ENCODE data around the gene MCTP2.

MCTP2 gene

GRCh38 chr15:94411285-94411684 lies 179.9 kb downstream of the MCTP2 start:
- DNase-seq: no peak

- no peak for DNase-seq
Measured at GRCh38 chr15:94411846-94412245, 180.5 kb downstream of the MCTP2 start.

DNA sequence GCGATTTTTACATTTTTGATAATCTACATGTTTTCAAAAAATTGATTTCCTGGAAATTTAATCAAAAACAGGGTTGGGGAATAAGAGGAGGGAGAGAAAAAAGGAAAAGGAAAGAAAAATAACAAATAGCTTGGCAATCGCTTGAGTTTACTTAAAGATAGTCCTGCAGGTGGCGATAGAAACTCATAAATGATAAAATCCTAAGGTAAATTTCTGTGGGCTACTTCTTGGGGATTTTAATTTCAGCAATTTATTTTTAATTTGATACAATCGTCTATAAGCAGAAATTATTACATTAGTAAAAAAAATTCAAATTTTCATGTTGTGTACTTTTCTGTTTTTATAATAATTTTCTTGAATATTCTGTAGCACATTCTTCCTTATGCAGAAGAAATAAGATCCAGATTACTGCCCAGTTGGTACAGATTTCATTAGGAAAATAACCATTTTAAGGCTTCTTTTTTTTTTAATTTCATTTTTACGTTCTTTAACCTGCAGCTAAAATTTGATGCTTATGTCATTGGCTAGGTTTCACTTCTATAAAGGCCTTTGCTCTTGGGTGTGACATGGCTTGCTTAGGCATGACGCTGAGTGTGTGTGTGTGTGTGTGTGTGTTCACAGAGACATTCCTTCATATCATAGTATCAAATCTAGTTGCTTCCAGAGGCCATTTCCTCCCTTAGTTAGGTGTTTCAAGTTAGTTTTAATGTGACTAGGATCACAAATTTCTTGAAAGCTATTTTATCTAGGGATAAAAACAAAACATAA lies 181.8 kb downstream of the MCTP2 start:
- no peak for DNase-seq

DNA sequence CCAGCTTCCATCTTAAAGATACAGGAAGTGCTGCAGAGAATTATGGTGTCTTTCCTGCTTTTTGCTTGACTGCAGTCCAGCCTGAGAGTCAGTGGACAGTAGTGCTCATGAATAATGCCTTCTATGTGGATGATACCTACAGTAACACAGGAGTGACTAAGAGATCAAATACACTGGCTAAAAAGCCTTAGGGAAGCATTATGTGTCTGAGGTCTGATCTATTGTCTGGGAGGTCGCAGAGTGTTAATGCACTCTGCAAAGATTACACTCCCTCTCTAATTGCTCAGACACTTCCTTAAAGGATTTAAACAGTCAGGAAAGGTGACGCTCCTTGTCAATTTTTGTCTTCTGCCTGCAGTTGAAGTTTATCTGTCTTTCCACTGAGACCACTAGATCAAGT lies 183.6 kb downstream of the MCTP2 start:
- DNase-seq: no peak

- no peak for DNase-seq
Measured at GRCh38 chr15:94416267-94416666, 184.9 kb downstream of the MCTP2 start.

DNA sequence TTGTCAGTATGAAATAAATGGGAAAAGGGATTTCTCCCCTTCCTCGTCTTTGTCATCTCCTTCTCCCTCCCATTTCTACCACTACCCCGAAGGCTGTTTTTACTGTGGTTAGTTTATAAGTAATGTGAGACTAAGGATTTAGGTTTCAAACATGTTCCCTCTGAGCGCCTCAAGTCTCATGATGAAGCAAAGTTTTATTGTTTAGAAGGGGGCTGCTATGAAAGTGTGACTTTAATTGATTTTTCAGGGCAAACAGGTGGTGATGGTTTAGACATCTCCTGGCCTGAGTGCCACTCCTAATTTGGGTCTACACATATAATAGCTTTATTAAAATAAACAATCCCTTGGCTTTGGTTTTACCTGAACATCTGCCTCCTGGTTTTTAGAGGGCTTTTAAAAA lies 185.5 kb downstream of the MCTP2 start:
- no peak for DNase-seq

GRCh38 chr15:94417501-94418293 lies 186.3 kb downstream of the MCTP2 start:
- DNase-seq: no peak

GRCh38 chr15:94421706-94422105 lies 190.3 kb downstream of the MCTP2 start:
- DNase-seq: no peak

DNA sequence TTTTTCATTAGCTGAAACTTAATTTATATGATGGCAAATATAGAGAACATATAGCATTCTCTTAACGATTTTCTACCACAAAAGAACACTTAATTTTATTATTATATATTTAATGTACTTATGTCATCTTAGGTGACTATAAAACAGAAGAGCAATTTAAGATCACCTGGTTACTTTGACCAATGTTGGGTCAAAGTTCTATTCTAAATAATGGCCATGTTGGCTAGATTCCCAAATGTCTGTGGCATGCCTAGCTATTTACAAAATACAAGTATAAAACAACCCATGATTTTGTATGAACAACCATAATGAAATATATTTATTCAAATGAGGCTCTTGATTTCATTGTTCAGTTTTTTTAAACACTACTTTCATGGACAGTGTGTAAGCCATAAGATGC lies 200.9 kb downstream of the MCTP2 start:
- no peak for DNase-seq

DNA sequence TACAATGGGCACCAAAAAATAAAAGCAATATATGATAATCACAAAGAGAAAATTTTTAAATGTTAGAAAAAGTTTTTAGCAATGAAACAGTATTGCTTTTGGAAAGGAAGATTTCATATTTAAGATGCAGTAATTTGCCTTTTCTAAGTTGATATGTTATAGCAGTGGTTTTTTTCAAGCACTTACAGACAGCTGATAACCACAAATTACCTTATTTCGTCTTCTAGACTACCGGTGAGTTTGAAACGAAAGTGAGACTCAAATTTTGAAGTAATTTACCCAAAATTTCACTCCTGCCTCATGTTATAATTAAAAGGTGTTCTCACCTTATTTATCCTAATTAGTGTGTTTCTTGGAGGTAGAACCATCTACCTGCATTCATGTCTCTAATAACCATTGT lies 207.8 kb downstream of the MCTP2 start:
- DNase-seq: no peak

DNA sequence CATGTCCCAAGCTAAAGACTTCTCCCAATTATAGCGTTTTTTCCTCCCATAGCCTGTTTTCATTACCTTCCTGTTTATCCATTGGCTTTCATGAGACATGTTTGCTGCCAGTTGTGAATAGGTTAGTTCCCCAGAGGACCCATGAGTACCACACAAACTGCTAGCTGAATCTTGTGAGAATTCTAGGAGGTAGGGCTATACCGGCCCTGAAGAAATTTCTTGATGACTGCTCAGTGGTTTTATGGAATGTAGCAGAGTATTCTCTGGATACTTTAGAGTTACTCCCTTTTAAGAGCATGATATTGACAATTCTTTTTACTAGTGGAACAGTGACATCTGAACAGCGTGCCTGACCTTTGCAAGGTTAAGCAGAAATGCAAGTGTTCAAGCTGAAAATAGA lies 210.4 kb downstream of the MCTP2 start:
- no peak for DNase-seq

- no peak for DNase-seq
Measured at GRCh38 chr15:94442480-94442879, 211.1 kb downstream of the MCTP2 start.

DNA sequence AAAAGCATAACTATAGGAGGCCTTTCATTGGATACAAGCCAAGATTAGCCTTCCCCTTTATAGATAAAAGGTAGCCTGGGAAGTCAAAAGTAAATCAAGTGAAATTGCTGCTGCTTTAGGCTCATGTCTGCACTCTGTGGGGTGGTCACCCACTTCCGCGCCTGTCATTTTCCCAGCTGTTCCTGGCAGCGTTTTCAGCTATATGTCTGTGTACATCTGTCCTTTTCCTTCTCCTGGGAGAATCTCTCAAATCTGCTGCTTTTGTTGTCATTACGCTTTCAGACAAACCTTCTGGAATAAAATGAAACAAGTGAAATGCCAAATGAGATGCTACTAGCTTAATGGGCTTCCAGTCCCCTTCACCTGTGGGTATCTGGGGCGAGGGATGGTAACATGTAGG lies 211.8 kb downstream of the MCTP2 start:
- no peak for DNase-seq

- DNase-seq: no peak
Measured at GRCh38 chr15:94445566-94446160, 214.3 kb downstream of the MCTP2 start.

DNA sequence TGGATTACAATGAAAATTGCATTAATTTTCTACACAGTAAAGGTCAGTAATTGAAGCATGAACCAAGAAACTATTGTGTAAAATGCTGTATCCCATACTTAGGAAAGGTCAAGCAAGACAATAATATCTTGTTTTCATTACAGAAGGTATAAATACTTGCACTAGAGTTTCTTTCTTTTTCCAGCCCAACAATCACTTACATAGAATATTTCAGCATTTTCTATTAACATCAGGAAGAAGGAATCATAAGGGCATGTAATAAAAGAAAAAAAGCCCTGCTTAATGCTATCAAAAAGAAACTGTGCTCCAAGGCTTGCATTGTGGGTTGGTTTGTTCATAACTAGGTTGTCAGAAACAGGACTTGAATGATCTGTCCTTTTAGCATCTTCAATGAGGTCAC lies 215.1 kb downstream of the MCTP2 start:
- no peak for DNase-seq

- DNase-seq: no peak
Measured at GRCh38 chr15:94451466-94451865, 220.1 kb downstream of the MCTP2 start.

- DNase-seq: no peak
Measured at GRCh38 chr15:94453227-94453988, 222.0 kb downstream of the MCTP2 start.

DNA sequence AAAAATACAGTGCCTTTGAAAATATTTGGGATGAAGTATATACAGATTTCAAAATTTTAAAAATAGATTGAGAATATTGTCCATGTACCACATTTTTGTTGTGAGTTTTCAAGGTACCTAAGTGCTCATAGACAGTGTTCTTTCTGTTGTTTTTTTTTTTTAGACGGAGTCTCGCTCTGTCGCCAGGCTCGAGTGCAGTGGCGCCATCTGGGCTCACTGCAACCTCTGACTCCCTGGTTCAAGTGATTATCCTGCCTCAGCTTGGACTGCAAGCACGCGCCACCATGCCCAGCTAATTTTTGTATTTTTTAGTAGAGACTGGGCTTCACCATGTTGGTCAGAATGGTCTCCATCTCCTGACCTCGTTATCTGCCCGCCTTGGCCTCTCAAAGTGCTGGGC lies 223.9 kb downstream of the MCTP2 start:
- DNase-seq: no peak

DNA sequence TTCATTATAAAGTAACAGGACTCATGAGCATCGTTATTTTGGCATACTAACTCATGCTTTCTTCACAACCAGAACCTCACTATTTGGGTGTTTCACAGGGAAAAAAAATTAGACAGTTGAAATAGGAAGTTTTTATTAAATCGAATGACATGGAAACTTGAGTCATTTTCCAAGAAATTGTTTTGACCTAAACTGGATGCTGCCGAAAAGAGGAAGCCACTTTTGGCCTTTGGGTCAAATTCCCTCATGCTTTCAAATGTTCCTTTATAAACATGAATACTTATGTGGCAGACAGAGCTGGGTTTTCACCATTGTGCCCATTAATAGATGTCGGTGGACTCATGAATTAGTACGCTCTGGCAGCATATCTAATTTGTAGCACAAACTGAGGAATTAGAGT lies 224.9 kb downstream of the MCTP2 start:
- DNase-seq: no peak

DNA sequence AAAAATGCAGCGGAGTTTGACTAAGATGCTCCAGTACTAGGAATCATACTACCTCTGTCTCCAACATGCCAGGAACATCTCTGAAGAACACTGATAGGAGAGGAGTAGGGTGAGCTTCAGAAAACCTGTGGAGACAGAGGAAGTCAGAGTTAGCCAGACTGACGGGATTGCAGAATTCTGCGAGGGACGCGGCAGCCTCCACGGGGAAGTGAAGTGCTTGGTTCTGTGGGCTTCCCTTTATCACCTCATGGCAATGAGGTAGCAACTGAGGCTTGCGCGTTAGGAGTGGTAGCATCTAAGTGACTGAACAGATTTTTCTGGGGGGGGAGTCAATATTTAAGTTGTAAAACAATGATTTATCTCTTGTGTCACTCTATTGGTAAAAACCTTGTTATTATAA lies 226.3 kb downstream of the MCTP2 start:
- no peak for DNase-seq

DNA sequence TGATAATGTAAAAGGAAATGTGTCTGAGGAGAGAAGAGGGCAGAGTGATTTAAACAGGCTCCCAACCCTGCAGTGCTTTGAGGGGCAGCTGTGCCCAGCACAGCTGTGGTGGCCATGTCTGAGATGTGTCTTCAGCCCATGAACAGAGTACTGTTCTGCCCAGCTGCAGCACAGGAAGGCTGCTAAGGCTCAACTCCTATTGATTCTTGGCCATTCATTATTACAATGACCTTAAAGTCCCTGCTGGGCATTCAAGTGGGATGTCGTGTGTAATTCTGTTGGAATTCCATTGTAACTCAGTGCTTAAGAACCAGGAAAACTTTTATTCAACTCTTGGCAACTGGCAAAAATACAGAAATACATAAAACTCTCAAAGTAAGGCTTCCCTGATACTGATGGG lies 229.3 kb downstream of the MCTP2 start:
- DNase-seq: no peak

- DNase-seq: no peak
Measured at GRCh38 chr15:94467034-94467433, 235.7 kb downstream of the MCTP2 start.

GRCh38 chr15:94470492-94470891 lies 239.1 kb downstream of the MCTP2 start:
- DNase-seq: no peak

Data from SHP77 treated with DMSO at 0.1 percent for 48 hours (cell line).